SH-SY5Y (cell line): ENCODE results near the gene APOL1.

ENCODE experiments used
- GATA2 ChIP-seq: IDR thresholded peaks from 2 replicates; pipeline ENCODE4 v1.6.1; 2011; ENCODE audit warnings: mild to moderate bottlenecking, low read depth, low read length
- GATA3 ChIP-seq: IDR thresholded peaks from 2 replicates; pipeline ENCODE4 v1.6.1; 2011; ENCODE audit warnings: low read depth, mild to moderate bottlenecking, low read length, moderate library complexity

DNA sequence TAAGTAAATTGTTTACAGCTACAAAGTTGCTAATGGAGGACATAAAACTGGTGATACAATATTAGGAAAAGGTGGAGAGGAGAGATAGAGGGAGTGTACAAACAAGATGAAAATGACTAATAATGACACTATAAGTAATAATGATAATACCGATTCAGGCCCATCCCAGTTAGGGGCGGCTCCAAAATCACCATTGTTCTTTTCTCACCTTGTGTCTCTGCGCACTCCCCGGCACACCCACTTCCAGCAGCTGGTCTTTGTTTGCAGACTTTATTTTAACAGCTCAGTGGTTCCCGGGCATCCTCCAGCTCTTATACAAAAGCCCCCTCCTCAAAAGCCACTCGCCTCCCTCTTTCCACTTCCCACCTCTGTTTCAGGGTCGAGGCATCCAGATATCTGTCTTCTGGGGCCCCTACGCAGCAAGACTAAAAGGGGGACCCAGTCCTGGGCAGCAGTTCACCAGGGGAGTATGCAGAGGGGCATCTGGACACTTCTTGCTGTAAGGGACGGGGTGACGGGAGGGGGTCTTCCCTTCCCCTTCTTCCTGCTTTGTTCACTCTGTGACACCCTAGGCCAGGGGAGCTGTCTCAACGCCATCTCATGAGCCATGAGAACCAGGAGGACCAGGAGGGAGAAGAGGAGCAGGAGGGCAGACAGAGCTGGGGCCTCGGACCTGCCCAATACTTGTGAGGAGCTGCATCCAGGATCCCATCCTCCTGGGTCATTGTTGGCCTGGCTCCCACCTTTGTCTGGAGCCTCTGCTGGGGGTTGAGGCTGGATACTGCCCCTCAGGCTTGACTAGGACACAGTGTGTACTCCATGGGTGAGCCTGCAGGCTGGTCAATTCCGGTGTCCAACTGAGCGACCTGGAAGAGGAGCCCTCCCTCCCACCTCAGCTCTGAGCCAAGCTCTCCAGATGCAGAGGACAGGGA is 16.3 kb upstream of the APOL1 start:
- TF ChIP-seq GATA3: no peak
- TF ChIP-seq GATA2: no peak
